Fibroblast of the conjunctiva (primary cell): ENCODE results near the gene RALGPS1.

ENCODE experiments used
- DNase-seq: peaks from one replicate; pipeline ENCODE4 v3.0.0-alpha.2; 2010; ENCODE audit warnings: low read depth

RALGPS1 gene

DNA sequence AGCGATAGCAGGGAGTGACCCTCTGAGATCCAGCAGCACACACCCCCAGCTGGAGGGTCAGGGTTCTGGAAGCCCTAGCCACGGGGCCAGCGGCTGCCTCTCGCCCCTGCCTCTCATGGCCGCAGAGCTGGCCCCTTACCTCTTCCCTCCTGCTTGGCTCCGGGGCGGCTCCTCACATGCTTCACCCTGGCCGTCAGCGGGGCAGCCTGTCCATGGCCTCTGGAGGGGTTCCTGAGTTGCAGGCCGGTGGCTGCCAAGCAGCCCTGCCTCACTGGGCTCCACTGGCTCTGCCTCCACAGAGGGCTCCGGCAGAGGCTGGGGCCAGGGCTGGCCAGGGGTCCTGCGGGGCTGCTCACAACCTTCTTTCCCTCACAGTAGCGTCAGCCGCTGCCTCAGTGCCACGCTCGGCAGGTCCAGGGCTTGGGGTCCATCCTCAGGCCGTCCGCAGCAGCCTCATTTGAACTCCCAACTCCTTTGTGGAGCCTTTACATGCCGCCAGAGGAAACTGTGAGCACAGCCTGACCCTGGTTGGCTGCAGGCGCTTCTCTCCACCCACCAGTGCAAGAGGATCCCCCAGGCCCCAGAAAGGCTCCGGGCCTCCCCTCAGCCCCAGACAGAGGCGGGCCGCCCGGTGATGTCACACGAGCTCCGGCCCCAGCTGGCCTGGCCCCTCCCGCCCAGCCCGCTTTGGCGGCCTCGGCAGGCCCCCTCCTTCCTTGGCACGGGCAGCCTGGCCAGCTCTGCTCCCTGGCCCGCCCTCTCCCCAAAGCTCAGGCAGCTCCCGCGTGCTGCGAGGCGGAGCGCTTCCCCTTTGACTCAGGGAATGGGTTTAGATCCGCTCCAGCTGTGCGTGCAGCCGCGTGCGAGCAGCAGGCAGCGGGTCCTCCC is 207.8 kb downstream of the RALGPS1 start, which contains the start of gene ANGPTL2:
TSS of gene ANGPTL2 (minus strand) at position 460 of the 888 bp plus-strand sequence. CDS start 13,904 bp downstream, outside the sequence.
- peak; percentile 95 for DNase-seq

DNA sequence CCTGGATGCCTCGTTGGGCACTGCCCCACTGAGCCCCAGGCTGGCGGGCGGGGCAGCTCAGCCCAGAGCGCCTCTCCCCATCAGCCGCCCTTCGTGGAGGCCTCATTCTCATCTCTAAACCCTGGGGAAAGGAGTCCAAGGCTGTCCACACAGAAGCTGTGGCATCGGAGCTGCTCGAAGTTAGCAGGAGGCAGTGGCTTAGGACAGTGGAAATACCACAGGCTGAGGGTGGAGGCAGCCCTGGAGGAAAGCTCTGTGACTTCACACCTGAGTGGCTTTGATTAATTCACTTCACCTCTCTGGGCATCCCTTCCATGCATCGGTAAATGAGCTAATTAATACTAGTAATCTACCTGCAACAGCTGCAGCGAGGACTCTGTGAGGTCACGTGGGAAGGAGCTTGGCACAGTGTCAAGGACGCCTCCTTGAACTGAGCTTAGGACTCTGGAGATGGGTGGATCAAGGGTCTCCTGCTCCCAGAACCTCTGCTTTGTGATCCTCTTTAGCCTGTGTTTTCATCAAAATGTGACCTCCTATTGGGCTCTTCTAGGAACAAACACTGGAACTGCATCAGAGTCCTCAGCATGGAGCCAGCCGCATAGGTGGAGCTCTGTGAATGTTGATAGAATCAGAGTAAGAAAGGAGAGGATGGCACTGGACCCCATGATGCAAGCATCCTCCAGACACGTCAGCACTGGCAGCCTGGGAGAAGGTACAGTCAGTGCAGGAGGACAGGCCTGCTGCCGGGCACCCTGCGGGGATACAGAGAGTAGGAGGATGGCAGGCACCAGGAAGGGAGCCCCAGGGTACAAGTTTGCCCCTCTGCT is 208.7 kb downstream of the RALGPS1 start:
- DNase-seq, result no peak

DNA sequence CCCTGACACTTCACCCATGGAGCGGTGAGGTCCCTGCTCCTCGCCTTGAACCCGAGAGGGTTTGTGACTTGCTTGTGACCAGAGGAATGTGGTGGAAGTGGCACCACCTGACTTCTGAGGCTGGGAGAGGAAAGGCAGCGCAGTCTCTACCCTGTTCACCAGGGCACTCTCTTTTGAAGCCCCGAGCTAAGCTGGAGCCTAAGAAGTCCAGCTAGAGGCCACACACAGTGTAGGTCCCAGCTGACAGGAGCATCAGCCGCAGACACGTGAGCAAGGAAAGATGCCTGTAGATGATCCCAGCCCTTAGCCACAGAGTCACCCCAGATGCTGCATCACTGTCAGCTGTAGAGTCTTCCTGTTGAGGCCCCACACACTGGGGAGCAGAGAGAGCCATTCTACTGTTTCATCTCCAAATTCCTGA is 209.5 kb downstream of the RALGPS1 start:
- no peak for DNase-seq

DNA sequence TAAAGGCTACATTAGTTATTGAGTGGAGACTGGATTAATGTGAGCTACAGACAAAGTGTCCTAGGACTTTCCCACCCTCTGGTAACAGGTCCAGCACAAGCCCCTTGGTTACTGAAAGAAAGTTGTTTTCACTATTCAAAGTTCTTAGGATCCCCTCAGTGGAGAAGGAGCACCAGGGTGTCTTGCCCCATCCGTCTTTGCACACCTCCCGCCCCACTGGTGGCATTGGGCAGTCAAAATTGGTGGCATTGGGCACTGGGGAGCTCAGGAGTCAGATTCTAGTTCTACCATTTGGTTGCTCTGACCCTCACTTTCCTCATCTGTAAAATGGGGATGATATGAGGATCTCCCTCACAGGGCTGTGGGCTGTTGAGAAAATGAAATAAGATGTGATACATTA is 210.2 kb downstream of the RALGPS1 start:
- no peak for DNase-seq

DNA sequence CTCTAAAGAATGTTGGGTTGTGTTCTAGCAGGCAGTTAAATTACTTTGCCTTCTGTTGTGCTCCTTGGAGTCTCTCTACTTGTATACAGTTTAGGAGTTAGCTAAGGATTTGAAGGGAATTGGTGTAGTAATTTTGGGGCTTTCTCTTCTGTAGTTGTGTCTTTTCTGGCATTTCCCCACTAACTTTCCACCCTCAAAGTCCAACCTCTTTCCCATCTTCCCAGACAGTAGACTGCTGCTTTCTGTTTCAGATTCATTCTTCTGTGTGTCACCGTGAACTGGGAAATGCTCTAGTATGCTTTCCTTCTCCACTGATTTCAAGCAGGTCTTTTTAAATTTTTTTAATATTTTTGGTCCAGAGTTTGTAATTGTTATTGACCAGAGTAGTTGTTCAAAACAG is 212.4 kb downstream of the RALGPS1 start:
- no peak for DNase-seq

DNA sequence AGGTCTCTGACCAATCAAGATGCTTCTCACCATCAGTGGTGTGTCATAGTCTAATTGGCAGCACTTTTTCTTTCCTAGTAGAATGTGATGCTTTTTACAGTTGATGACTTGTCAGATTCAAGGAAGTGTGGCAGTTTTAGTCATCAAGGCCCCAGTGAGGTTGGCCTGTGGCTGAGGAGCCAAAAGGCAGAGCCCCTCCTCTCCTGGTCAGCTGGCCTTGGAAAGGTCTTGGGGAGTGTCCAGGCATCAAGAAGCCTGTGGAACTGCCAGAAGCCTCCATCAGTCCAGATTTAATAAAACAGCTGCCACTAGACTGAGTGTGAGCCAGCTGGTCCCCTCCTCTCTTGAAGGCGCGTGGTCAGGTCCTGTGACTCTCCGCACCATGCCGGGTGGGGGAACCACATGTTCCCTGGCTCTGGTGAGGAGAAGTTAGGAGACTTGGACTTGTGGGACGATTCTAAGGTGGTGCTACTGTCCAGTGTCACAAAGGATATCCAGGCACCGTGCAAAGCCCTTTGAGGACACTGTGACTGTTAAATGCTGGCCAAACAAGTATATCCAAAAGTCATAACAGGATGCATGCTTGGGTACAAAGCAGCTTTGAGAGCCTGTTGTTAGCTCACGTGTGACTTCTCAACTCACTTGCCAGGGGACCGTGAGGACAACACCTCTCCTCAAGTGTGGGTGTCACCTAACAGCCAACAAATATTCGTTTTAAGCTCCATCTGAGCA is 213.9 kb downstream of the RALGPS1 start:
- DNase-seq, result no peak

DNA sequence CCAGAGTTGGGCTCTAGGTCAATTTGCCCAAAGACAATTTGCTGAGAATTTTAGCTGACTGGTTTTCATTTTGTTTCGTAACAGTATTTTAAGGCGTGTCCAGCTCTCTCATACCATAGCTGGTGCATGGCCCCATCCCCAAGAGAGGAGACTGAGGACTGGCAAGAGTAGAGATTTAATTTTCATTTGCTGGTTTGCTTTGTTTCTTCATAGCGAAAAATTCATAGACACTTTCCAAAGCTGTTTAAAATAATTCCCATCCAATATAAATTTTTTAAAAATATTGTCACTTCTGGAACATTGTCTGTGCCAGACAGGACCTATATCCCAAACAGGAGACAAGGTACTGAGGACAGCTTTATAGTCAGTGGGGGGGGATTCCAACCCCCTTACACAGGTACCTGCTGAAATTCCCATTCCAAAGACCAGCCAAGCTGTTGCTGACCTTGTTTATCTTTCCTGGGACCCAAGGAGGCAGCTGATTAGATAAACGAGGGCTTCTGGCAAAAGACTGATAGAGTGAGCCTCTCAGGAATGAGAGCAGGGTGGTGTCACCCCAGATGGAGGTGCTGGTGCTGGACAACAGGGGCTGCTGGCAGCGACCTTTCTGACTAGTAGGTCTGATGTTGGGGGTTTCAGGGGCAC is 214.6 kb downstream of the RALGPS1 start:
- DNase-seq, result no peak

DNA sequence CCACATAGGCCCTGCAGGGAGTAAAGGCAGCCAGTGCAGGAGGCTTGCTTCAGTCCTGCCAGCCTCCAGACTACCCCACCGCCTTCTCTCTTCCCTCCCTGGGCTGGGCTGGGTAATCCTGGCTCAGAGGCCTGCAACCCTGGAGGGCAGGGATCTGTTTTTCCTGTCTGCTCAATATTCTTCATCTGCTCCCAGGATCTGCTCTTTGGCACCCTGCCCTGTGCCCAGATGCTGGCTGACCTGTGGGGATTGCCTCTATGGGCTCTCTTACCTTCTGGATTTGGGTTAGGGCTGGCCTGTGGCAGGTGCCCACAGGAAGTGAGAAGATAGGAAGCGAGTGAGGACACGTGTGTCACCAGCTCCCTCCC is 215.1 kb downstream of the RALGPS1 start:
- DNase-seq, result no peak

DNA sequence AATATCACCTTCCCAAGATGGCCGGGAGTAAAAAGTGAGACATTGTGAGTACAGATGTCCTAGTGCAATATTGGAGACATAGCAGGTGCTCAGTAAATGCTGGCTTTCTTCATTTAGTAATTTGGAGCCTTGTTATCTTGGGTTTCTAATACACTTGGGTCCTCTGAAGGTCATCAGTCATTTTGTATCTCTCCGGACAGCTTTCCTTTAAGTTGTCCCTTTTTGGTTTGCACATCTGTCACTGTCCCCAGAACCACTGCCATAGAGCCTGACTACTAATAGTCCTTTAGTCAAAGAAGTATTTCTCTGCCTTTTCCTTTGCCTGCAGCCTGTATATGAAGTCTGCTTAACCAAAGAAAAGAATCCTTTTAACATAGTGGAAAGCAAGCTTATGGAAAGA is 215.7 kb downstream of the RALGPS1 start:
- no peak for DNase-seq

DNA sequence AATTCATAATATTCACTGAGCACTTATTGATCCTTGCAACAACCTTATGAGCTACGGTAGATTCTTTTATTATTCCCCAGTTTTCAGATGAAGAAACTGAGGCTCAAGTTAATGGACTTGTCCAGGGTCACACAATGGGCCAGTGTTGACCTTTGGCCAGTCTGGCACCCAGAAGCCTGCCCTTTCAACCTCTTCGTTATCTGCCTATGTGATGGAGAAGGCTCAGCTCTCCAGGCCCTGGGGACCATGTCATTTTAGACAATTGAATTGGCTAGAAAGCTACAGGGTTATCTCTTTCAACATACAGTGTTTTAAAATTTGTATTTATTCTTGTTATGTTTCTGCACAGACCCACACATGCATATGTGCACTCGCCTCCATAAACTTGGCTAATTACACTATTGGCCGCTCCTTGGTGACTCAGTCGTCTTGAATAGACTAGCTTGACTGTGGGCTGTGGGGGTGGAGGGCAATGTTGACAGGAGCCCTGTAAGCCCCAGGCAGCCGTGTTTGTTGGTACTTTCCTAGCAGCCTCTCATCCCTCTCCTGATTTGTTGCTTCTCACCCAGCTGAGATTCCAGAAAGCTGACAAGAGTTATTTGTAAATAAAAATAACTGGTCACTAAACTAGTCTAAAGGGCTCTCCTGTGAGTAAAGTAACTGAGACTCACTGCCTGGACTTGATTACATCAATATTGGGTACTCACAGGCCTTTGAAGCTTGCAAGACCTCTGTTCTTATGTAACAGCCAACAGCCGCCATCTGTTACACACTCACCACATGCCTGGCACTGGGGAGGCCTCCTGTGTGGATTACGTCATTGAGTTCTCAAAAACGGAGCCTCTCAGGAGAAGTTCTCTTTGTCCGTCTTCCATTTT is 216.3 kb downstream of the RALGPS1 start:
- DNase-seq, result peak; percentile 84

DNA sequence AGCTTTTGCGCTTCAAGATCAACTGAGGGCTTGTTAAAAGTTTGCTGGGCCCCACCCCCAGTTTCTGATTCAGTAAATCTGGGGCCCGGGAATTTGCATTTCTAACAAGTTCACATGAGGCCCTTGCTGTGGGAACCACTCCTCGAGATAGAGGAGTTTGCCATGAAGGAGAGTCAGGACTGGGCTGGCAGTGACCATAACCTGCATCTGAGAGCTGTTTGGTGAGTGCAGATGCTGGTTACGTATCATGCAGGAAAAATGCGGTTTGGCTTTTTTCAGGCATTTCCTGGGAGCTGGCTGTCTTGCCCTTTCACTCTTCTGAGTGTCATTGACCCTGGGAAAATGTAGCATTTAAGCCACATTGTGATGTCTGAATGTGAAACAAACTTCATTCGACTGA is 217.3 kb downstream of the RALGPS1 start:
- no peak for DNase-seq

DNA sequence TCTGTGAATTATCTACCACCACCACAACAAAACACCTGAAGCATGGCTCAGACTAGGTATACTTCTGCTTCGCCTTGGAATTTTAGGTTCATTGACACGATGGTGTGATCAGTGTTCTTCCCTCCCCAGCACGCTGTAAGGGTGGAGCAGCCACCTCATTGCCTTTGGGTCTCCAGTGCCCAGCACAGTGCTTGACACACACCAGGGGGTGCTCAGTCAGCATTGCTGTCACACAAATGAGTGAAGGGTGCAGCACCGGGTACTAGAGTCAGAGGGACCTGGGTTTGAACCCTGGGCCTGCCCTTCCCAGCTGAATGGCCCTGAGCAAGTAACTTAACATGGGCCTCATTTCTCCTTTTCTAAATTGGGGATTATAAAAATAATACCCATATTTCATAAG is 217.8 kb downstream of the RALGPS1 start:
- no peak for DNase-seq

DNA sequence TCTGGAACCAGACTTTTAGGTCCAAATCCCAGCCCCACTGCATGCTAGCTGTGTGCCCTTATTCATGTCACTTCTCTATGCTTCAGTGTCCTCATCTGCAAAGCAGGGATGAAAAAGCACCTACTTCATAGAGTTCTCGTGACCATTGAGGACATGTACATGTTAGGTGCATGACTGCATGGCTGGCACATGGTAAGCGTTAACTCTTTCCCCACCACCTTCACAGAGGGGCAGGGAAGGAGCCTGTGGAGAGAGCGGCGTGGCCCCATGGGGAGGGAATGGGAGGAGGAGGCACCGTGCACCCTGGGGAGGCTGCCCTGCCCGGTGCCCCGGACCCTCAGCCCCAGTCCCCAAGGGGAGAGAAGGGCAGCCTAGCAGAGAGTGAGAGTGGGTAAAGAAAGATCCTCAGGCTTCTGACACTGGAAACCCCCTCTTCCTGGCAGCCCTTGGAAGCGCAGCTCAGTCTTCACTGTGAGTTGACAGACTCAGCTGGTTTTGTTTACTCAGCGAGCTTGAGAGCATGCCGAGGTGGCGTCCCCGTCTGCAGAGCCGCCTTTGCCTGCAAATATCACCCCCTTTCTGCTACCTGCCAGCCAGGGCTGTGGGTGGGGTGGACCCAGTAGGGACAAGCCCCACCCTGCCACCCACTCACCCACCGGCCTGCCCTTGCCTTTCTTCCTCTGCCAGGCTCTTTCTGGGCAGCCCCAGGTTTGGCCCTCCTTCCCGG is 218.5 kb downstream of the RALGPS1 start:
- no peak for DNase-seq

DNA sequence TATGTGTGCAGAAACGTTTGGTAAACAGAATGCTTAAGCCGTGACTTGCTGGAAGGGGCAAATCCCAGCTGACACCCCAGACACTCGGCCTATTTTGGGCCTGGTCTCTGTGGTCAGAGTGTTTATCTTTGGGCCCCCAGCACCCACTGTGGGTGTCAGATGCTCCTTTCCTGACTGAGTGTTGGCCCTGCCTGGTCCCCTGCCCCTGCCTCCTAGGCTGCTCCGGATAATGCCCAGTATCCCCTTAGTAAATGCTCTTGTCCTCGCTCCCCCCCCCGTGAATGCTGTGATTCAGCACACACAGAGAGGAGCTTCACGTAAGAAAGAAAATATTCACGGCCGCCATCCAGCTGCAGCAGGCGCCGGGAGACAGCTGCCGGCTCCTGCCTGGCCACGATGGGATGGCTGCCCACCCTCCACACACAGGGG is 219.2 kb downstream of the RALGPS1 start:
- peak; percentile 43 for DNase-seq

DNA sequence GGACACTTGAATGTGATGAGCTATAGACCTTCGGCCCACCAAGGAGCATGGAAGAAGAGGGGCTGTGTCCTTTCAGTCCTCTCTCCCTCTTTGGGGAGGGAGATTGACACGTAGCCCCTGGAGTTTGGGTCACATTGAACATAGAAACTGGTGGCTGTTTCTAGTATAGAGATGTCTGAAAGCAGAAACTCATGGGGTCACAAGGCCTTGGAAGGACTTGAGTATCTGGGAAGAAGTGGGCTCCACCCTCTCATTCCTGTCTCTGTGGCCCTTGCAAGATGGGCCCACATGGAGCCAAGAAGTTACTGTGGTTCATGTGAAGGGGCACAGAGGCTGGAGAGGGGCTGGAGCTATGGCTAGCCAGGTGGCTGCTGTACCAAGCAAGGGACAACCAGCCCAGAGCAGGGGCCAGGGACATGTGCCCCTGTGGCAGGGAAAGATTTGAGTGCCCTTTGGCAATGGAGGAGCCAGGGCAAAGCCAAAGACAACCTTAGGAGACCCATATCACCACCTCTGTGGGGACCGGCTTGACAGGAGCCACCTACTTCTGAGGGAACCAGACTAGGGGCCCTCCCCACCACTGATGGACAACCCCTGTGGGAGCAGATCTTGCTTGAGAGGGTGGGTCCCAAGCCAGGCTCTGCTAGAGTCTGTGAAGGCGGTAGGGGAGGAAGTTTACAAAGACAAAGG is 220.6 kb downstream of the RALGPS1 start:
- DNase-seq, result no peak

DNA sequence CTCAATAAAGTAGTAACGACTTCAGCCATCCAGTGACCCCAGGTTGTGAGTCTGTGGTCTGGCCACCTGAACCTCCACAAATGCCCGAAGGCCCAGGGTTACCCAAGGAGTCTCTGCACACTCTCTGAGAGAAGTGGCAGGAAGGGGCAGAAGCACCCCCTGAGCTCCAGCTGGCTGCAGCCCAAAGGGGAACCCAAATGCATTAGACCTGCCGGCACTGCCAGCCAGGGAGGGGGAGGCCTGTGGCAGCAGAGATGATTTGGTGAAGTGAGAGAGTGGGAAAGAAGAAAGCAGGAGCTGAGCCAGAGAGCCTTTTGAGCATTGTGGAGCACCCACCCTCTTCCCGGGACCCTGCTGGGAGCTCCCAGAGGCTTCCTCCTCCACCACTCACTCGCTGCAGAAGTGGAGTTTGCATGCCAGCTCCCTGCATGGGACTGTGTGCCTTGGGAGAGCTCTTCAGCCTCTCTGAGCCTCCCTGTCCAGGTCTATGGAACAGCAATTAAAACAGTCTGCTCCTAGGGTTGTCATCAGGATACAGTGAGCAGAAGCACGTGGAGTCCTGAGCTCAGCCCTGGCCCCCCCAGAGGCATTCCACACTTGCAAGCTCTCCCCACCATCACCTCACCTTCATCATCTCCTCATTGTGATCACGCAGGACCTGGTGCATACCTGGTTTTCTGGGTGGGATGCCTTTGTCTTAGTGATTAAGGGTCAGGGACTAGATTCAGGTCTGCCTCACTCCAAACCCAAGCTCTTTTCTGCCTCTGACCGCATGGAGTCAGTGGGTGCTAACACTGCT is 221.7 kb downstream of the RALGPS1 start:
- DNase-seq, result no peak

DNA sequence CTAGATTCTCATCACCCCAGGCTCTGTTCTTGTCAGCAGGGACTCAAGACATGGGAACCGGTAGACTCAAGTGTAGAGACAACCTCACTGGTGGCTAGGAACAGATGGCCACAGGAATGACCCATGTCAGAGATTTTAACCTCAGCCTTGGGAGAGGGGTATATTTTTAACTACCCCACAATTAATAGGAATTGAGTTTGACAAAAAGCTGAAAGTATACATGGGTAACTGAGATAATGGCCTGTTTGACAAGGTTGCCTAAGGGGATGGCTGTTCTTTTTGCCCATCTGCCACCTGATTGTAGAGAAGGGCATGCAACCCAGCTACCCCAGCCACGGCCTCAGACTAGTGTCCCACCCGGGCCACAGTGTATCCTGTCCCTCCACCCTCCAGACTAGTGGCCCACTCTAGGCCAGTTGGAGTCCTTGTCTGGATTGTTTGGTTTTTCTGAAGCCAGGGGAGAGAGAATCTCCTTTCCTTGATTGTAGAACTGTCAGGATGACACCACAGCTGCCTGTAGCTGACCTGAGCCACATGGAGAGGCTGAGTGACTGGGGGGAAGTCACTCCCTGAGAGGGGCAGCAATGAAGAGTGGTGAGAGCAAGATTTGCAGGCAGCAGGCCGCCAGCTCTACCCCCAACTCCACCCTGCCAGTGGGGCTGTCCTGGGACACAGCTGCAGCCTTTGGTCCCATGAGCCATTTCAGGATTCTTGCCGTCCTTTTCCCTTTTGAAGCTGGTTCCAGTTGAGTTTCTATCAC is 222.5 kb downstream of the RALGPS1 start:
- no peak for DNase-seq
